Loucy (cell line): ENCODE measurements around the gene INCENP.

ENCODE experiments used
- H2AFZ ChIP-seq: fragments of 200-600 bp; sonication (generic); 2 replicates; pipeline ENCODE4 v1.6.0; 2016; ENCODE audit warnings: antibody characterized with exemption, mild to moderate bottlenecking, low read length, moderate library complexity
- H3F3A ChIP-seq: fragments of 200-600 bp; 2 replicates; pipeline ENCODE4 v1.6.0; 2016; ENCODE audit warnings: antibody characterized with exemption, low read depth, mild to moderate bottlenecking
- H3K27me3 ChIP-seq: fragments of 200-600 bp; sonication (generic); 2 replicates; pipeline ENCODE4 v1.6.1; 2014; ENCODE audit warnings: low read length, mild to moderate bottlenecking; ENCODE audit not compliant: insufficient read depth, poor library complexity, severe bottlenecking
- H3K36me3 ChIP-seq: fragments of 200-600 bp; sonication (generic); 2 replicates; pipeline ENCODE4 v1.6.1; 2016; ENCODE audit warnings: low read length; ENCODE audit not compliant: insufficient read depth
- H3K4me1 ChIP-seq: fragments of 200-600 bp; sonication (generic); 2 replicates; pipeline ENCODE4 v1.5.1; 2014; ENCODE audit warnings: low read length, mild to moderate bottlenecking; ENCODE audit not compliant: insufficient read depth, poor library complexity, severe bottlenecking
- H3K4me2 ChIP-seq: fragments of 200-600 bp; sonication (generic); 2 replicates; pipeline ENCODE4 v1.6.0; 2014; ENCODE audit warnings: antibody characterized with exemption, low read length, low read depth, mild to moderate bottlenecking; ENCODE audit not compliant: poor library complexity, severe bottlenecking
- H3K4me3 ChIP-seq: fragments of 200-600 bp; sonication (generic); 2 replicates; pipeline ENCODE4 v1.5.1; 2014; ENCODE audit warnings: low read length, mild to moderate bottlenecking, mixed read lengths; ENCODE audit not compliant: poor library complexity, severe bottlenecking
- H3K79me2 ChIP-seq: fragments of 200-600 bp; sonication (generic); 2 replicates; pipeline ENCODE4 v1.6.1; 2014; ENCODE audit warnings: low read length; ENCODE audit not compliant: insufficient read depth
- H3K9ac ChIP-seq: fragments of 200-600 bp; sonication (generic); 2 replicates; pipeline ENCODE4 v1.6.0; 2014; ENCODE audit warnings: mild to moderate bottlenecking, low read depth, low read length, moderate library complexity; ENCODE audit not compliant: poor library complexity, severe bottlenecking
- H3K9me2 ChIP-seq: fragments of 200-600 bp; sonication (generic); replicated peaks from 2 replicates; pipeline ENCODE4 v1.6.1; 2016; ENCODE audit warnings: low read depth, low read length, mixed read lengths
- H3K9me3 ChIP-seq: fragments of 200-600 bp; sonication (generic); 2 replicates; pipeline ENCODE4 v1.6.1; 2014; ENCODE audit warnings: mild to moderate bottlenecking, antibody characterized with exemption, low read length, low read depth; ENCODE audit not compliant: insufficient read depth
- H4K20me1 ChIP-seq: fragments of 200-600 bp; sonication (generic); 2 replicates; pipeline ENCODE4 v1.6.0; 2014; ENCODE audit warnings: antibody characterized with exemption, low read length, mild to moderate bottlenecking; ENCODE audit not compliant: insufficient read depth, poor library complexity, severe bottlenecking
- CTCF ChIP-seq: fragments of 200-600 bp; sonication (generic); conservative IDR thresholded peaks from 2 replicates; pipeline ENCODE4 v1.5.1; 2014; ENCODE audit warnings: mild to moderate bottlenecking, antibody characterized with exemption, low read length
- EZH2phosphoT487 ChIP-seq: fragments of 200-600 bp; IDR thresholded peaks from 2 replicates; pipeline ENCODE4 v1.6.1; 2018; ENCODE audit warnings: antibody characterized with exemption, mild to moderate bottlenecking, moderate library complexity, borderline replicate concordance

Gene INCENP

GRCh38 chr11:62138630-62139425, 15.0 kb downstream of the INCENP start:
- Histone ChIP-seq H3K79me2 (peaks cover 47% of the 10 kb centered on the region), H3K36me3 (peaks cover 98% of the 10 kb centered on the region; the same call in 1 of the 2 replicates), H3F3A (no peaks in the 10 kb centered on the region), H3K9me3 (no peaks in the 10 kb centered on the region), H3K27me3 (no peaks in the 10 kb centered on the region), H3K4me3 (no peak overlapping the region), H3K4me2 (no peak overlapping the region), H2AFZ (no peak overlapping the region), H3K9ac (no peak overlapping the region), H3K4me1 (peaks cover 2% of the 10 kb centered on the region), H4K20me1 (peaks cover 36% of the 10 kb centered on the region), H3K9me2 (no peaks in the 10 kb centered on the region)
- TF ChIP-seq EZH2phosphoT487, result no peak
- TF ChIP-seq CTCF, result no peak

- no peak overlapping the region for H2AFZ ChIP-seq
- H3K9me3 ChIP-seq, result no peaks in the 10 kb centered on the region
- H3K9ac ChIP-seq, result no peak overlapping the region
- no peaks in the 10 kb centered on the region for H3K9me2 ChIP-seq
- H3F3A ChIP-seq, result no peaks in the 10 kb centered on the region
- peaks cover 35% of the 10 kb centered on the region for H4K20me1 ChIP-seq
- H3K4me3 ChIP-seq, result no peak overlapping the region
- TF ChIP-seq CTCF, result no peak
- TF ChIP-seq EZH2phosphoT487, result no peak
- no peaks in the 10 kb centered on the region for H3K4me1 ChIP-seq
- H3K27me3 ChIP-seq, result no peaks in the 10 kb centered on the region
- no peak overlapping the region for H3K4me2 ChIP-seq
- peaks cover 39% of the 10 kb centered on the region for H3K79me2 ChIP-seq
- peaks cover 98% of the 10 kb centered on the region; the same call in 1 of the 2 replicates for H3K36me3 ChIP-seq
Observed at GRCh38 chr11:62139526-62140303, 15.9 kb downstream of the INCENP start.

- Histone ChIP-seq H3K9me2 (no peaks in the 10 kb centered on the region), H2AFZ (no peak overlapping the region), H4K20me1 (peaks cover 33% of the 10 kb centered on the region), H3K4me3 (no peak overlapping the region), H3K36me3 (peaks cover 97% of the 10 kb centered on the region; the same call in 1 of the 2 replicates), H3F3A (no peaks in the 10 kb centered on the region), H3K4me2 (no peak overlapping the region), H3K9me3 (no peaks in the 10 kb centered on the region), H3K27me3 (no peaks in the 10 kb centered on the region), H3K9ac (no peak overlapping the region), H3K79me2 (peaks cover 31% of the 10 kb centered on the region), H3K4me1 (no peaks in the 10 kb centered on the region)
- no peak for TF ChIP-seq CTCF
- TF ChIP-seq EZH2phosphoT487, result no peak
Observed at GRCh38 chr11:62140304-62141110, 16.7 kb downstream of the INCENP start.
